GM12878 (cell line): ENCODE data around the gene ANK2. TPM values are rescaled to one million over a fixed set of nuclear protein-coding genes. Genes with fewer than 3 reads are reported as not detected.

ENCODE experiments used
- HDGF ChIP-seq: fragments of 450-650 bp; IDR thresholded peaks from 2 replicates; pipeline ENCODE4 v1.6.1; 2016; ENCODE audit warnings: antibody characterized with exemption
- polyA plus RNA-seq, 11 experiments: library from polyadenylated mRNA; depleted of rRNA in 4 of 11; unstranded in 6 of 11; stranded (reverse) in 5 of 11; fragments of >200 nt; fragmentation: Nextera tagmentation in 4 of 11; fragmentation: Illumina TruSeq in 1 of 11; extraction: Ambion mirVana in 4 of 11; extraction: Trizol in 1 of 11; gene quantifications; 1 replicate in 1 of 11; 2 replicates in 10 of 11; pipeline versions ENCODE4 v1.2.1 to v1.2.3, GENCODE V29; 2011 to 2016; ENCODE audit warnings: inconsistent platforms in 2 of 11, missing spikeins in 2 of 11, low read depth in 1 of 11
- total RNA-seq, 4 experiments: library from RNA; depleted of rRNA in 3 of 4; stranded (reverse); fragments of >200 nt in 3 of 4; fragmentation: Illumina TruSeq in 1 of 4; extraction: Trizol in 1 of 4; gene quantifications; 2 replicates each; pipeline versions ENCODE4 v1.2.1 to v1.2.3, GENCODE V29; 2013 to 2021
- TF ChIP-seq, protein P1 (sequence below): fragments of 450-650 bp; IDR thresholded peaks from 2 replicates; pipeline ENCODE4 v1.6.1; 2017; ENCODE audit warnings: mild to moderate bottlenecking, moderate library complexity
- TF ChIP-seq, protein P2 (sequence below): IDR thresholded peaks from 2 replicates; pipeline ENCODE4 v1.6.1; 2011; ENCODE audit warnings: borderline replicate concordance, low read depth, mild to moderate bottlenecking, moderate library complexity, low read length; ENCODE audit not compliant: insufficient read depth, poor library complexity, severe bottlenecking
- TF ChIP-seq, protein P3 (sequence below): IDR thresholded peaks from 2 replicates; pipeline ENCODE4 v1.6.1; 2012; ENCODE audit warnings: low read depth, low read length, improper control_type of control experiment
- TF ChIP-seq, protein P4 (sequence below): IDR thresholded peaks from 2 replicates; pipeline ENCODE4 v1.6.1; 2012; ENCODE audit warnings: improper control_type of control experiment, low read depth, low read length; ENCODE audit not compliant: insufficient replicate concordance

ANK2 gene
- total and polyA plus RNA-seq, 10 of the 15 experiments (the other 5 are each of a cell fraction or from before 2014, with no cell fraction given) = 1.6 to 13.0 (median 4.1) TPM

DNA sequence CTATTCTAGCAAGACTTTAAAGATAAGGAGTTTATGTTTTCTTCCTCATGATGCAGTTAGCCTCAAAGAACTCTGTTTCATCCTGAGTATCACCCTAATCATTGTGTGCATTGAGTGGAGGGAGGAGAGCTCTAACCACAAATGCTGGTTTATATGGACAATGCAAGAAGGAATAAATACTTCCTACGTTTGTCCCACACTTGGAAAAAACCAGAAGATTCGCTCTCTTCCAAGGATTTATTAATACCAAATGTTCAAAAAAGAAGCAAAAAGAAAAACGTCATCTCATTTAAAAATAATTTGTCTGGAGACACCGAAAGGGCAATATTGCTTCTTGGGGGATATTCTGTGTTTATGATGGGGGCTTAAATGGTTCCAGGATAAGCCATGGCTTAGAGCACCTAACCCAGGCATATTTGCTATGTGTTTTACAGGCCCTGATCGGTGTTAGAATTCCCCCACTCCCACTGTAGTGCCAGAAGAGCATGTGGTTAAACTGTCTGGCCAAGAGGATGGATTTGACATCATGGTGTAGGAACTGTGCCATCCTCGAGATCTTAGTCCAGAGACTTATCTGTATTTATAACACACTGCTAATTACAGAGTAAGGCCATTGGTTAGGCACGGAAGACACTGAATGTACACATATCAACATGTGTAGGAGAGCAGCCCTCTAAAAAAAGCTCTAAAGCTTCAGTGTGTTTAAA lies 227.2 kb downstream of the ANK2 start (continued):
- TF ChIP-seq, protein P1, sequence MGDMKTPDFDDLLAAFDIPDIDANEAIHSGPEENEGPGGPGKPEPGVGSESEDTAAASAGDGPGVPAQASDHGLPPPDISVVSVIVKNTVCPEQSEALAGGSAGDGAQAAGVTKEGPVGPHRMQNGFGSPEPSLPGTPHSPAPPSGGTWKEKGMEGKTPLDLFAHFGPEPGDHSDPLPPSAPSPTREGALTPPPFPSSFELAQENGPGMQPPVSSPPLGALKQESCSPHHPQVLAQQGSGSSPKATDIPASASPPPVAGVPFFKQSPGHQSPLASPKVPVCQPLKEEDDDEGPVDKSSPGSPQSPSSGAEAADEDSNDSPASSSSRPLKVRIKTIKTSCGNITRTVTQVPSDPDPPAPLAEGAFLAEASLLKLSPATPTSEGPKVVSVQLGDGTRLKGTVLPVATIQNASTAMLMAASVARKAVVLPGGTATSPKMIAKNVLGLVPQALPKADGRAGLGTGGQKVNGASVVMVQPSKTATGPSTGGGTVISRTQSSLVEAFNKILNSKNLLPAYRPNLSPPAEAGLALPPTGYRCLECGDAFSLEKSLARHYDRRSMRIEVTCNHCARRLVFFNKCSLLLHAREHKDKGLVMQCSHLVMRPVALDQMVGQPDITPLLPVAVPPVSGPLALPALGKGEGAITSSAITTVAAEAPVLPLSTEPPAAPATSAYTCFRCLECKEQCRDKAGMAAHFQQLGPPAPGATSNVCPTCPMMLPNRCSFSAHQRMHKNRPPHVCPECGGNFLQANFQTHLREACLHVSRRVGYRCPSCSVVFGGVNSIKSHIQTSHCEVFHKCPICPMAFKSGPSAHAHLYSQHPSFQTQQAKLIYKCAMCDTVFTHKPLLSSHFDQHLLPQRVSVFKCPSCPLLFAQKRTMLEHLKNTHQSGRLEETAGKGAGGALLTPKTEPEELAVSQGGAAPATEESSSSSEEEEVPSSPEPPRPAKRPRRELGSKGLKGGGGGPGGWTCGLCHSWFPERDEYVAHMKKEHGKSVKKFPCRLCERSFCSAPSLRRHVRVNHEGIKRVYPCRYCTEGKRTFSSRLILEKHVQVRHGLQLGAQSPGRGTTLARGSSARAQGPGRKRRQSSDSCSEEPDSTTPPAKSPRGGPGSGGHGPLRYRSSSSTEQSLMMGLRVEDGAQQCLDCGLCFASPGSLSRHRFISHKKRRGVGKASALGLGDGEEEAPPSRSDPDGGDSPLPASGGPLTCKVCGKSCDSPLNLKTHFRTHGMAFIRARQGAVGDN = no peak
- TF ChIP-seq HDGF = no peak
- TF ChIP-seq, protein P2, sequence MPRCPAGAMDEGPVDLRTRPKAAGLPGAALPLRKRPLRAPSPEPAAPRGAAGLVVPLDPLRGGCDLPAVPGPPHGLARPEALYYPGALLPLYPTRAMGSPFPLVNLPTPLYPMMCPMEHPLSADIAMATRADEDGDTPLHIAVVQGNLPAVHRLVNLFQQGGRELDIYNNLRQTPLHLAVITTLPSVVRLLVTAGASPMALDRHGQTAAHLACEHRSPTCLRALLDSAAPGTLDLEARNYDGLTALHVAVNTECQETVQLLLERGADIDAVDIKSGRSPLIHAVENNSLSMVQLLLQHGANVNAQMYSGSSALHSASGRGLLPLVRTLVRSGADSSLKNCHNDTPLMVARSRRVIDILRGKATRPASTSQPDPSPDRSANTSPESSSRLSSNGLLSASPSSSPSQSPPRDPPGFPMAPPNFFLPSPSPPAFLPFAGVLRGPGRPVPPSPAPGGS = no peak
- TF ChIP-seq, protein P3, sequence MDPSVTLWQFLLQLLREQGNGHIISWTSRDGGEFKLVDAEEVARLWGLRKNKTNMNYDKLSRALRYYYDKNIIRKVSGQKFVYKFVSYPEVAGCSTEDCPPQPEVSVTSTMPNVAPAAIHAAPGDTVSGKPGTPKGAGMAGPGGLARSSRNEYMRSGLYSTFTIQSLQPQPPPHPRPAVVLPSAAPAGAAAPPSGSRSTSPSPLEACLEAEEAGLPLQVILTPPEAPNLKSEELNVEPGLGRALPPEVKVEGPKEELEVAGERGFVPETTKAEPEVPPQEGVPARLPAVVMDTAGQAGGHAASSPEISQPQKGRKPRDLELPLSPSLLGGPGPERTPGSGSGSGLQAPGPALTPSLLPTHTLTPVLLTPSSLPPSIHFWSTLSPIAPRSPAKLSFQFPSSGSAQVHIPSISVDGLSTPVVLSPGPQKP = no peak
- TF ChIP-seq, protein P4, sequence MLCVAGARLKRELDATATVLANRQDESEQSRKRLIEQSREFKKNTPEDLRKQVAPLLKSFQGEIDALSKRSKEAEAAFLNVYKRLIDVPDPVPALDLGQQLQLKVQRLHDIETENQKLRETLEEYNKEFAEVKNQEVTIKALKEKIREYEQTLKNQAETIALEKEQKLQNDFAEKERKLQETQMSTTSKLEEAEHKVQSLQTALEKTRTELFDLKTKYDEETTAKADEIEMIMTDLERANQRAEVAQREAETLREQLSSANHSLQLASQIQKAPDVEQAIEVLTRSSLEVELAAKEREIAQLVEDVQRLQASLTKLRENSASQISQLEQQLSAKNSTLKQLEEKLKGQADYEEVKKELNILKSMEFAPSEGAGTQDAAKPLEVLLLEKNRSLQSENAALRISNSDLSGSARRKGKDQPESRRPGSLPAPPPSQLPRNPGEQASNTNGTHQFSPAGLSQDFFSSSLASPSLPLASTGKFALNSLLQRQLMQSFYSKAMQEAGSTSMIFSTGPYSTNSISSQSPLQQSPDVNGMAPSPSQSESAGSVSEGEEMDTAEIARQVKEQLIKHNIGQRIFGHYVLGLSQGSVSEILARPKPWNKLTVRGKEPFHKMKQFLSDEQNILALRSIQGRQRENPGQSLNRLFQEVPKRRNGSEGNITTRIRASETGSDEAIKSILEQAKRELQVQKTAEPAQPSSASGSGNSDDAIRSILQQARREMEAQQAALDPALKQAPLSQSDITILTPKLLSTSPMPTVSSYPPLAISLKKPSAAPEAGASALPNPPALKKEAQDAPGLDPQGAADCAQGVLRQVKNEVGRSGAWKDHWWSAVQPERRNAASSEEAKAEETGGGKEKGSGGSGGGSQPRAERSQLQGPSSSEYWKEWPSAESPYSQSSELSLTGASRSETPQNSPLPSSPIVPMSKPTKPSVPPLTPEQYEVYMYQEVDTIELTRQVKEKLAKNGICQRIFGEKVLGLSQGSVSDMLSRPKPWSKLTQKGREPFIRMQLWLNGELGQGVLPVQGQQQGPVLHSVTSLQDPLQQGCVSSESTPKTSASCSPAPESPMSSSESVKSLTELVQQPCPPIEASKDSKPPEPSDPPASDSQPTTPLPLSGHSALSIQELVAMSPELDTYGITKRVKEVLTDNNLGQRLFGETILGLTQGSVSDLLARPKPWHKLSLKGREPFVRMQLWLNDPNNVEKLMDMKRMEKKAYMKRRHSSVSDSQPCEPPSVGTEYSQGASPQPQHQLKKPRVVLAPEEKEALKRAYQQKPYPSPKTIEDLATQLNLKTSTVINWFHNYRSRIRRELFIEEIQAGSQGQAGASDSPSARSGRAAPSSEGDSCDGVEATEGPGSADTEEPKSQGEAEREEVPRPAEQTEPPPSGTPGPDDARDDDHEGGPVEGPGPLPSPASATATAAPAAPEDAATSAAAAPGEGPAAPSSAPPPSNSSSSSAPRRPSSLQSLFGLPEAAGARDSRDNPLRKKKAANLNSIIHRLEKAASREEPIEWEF = no peak
